ENCODE results near the gene LTBR.
"Not testable (repeated sequence)": the region's sequence is repeated elsewhere in the genome, so short reads cannot be mapped to it uniquely, and the experiment has no call there.

Gene LTBR

DNA sequence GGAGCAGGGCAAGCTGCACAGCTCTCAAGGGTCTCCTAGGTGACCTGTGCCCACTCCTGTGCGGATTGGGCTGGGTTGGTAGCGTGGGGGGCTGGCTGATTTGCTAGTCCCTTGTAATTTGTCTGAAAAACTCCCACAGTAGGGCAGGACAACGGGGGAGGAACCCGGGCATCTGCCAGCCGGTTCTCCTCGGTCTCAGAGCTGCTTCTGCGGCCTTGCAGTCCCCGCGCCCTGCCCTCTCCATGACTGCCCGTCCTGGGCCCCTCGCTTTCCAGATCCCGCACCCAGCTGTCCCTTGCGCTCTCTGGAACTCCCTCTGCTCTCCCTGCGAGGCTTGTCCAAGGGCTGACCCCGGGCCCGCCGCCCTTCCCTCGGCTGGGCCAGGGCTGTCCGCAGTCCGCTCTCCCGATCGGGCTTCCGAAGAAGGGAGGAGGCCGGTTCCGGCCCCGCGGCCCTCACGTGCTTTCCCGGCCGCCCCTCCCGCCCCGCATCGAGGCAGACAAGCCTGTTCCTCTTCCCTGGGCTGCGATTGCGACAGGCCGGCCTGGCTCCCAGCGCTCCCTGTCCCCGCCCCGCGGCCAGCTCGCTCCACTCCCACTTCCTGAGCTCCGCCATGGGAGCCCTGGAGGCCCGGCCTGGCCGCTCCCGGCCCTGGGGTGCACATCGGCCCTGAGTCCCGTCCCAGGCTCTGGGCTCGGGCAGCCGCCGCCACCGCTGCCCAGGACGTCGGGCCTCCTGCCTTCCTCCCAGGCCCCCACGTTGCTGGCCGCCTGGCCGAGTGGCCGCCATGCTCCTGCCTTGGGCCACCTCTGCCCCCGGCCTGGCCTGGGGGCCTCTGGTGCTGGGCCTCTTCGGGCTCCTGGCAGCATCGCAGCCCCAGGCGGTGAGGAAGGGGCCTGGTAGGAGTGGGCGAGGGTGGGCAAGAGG is at the start of gene LTBR:
Gene LTBR (plus strand): TSS at position 591 of the 927 bp plus-strand sequence. CDS start 197 bp downstream, at position 788.
- peak; percentile 83 for DNase-seq (ENCODE audit: low spot score)

- no peak for DNase-seq (ENCODE audit: low spot score)
These were observed 49.6 kb upstream of the LTBR start for GRCh38 chr12:6334359-6334758.

- no peak for DNase-seq (ENCODE audit: low spot score)
These were observed 49.0 kb upstream of the LTBR start for GRCh38 chr12:6334940-6335450.

- peak; percentile 93 for DNase-seq (ENCODE audit: low spot score)
These were observed 48.4 kb upstream of the LTBR start for GRCh38 chr12:6335451-6336078.

DNA sequence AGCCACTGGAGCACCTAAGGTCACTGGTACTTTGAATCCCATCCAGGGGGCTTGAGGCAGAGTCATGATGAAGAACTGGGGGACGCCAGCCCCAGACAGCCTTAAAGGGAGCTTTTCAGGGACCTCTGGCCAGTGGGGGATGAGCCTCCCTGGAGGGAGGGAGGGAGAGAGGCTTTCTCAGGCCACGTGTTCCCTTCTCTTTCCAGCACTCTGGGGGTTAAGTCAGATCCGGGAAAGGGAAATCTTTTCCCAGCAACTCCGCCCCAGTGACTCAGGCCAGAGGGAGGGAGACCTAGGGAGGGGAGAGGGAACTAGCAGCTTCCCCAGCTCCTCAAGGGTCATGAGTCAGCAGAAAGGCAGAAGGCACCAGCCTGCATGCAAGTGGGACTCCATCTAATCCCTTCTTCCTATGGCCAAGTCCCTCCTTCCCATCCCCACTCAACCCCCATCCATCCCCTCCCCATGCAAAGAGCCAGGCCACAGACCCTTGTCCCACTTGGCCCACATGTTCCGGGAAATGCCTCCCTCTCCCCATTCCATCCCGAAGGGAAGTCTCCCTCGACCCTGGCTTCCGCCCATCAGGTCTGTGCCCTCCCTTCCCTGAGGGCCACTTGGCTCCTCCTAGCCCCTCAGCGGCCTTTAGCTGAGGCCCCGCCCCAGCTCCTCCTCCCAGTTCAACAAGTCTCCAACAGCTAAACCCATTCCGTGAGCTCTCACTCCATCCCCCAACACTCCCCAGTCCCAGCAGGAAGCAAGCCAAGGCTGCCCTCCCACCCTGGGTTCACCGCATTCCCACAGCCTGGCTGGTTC is 47.7 kb upstream of the LTBR start:
- peak; percentile 99 for DNase-seq (ENCODE audit: low spot score)

- DNase-seq (ENCODE audit: low spot score) = peak; percentile 65
These were observed 46.8 kb upstream of the LTBR start for GRCh38 chr12:6336889-6337853.

DNA sequence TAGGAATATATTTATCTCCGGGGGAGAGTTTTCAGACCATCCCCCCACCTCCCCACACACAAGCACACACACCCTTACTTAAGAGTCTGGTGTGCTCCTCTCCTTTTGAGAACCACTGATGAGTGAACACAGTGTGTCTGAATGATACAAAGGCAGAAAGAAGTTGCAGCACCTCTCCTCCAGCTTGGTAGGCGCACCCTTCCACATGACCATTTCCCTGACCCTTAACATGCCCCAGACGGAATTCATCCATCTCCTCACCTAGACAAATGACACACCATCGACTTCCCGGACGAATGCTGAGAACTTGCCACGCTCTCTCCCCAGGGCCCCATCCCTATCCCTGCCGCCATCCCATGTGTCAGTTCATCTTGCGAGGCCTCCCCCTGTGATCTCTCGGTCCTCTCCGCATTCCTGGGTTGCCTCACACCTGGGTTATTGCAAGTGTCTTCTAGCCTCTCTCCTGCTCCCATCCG is 46.0 kb upstream of the LTBR start:
- peak; percentile 51 for DNase-seq (ENCODE audit: low spot score)

- not testable (repeated sequence) for DNase-seq (ENCODE audit: low spot score)
These were observed 45.4 kb upstream of the LTBR start for GRCh38 chr12:6338536-6338935.

GRCh38 chr12:6338955-6339354 is 45.0 kb upstream of the LTBR start:
- DNase-seq (ENCODE audit: low spot score) = no peak

DNA sequence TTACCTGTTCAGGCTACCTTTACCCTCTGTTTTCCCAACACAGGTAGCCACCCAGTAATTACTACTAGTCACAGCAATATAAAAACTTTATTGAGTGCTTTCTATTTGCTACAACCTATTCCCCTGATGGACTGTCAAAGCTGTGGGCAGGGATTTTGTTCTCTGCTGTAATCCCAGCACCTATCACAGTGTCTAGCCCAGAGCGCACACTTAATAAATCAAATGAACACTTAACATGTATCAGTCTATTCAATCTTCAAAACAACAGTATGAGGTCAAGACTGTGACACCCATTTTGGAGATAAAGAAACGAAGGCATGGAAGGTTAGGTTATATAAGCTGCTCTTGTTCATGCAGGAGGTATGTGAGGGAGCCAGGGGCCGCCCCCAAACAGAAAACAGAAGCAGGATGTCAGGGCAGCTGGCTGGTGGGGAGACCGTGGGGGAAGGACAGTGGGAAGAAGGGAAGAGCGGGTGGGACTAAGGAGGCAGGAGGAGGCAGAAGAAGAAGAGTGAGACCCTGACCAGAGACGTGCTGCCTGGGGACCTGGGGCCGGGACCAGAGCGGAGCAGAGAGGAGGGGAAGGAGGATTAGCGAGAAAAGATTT is 43.8 kb upstream of the LTBR start:
- DNase-seq (ENCODE audit: low spot score) = peak; percentile 82

DNA sequence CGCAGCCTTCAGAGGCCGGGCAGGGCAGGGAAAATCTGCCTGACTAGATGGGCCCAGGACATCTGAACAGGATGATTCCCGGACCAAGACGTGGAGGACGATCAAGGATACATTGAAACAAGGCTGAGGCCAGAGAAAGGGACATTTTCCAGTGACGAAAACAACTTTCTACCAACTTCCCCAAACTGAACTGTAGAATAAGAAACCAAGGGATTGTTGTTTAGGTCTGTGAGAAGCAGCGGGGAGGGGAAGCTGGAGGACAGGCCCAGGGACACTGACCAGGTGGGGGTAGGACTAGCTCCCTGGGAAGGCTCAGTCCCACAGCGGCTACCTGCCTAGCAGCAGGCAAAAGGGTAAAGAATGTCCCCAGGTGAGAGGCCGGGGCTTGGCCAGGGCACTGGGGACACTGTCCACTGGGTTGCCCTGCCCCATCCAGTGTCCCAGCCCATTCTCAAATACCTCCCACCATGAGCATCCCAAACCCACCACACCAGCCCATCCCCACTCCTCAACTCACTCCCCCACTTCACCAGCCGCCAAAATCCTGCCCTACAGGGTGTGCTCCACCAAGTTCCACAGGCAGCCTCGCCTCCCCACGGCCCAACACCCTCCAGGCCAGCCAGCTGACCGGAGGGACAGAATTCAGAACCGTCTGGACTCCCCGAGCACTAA is 43.1 kb upstream of the LTBR start:
- DNase-seq (ENCODE audit: low spot score) = no peak

- DNase-seq (ENCODE audit: low spot score) = peak; percentile 89
These were observed 42.4 kb upstream of the LTBR start, which contains the start of gene TNFRSF1A for GRCh38 chr12:6341417-6342139. Gene TNFRSF1A (minus strand): TSS chr12:6342076. CDS start chr12:6341814, 262 bp downstream.

DNA sequence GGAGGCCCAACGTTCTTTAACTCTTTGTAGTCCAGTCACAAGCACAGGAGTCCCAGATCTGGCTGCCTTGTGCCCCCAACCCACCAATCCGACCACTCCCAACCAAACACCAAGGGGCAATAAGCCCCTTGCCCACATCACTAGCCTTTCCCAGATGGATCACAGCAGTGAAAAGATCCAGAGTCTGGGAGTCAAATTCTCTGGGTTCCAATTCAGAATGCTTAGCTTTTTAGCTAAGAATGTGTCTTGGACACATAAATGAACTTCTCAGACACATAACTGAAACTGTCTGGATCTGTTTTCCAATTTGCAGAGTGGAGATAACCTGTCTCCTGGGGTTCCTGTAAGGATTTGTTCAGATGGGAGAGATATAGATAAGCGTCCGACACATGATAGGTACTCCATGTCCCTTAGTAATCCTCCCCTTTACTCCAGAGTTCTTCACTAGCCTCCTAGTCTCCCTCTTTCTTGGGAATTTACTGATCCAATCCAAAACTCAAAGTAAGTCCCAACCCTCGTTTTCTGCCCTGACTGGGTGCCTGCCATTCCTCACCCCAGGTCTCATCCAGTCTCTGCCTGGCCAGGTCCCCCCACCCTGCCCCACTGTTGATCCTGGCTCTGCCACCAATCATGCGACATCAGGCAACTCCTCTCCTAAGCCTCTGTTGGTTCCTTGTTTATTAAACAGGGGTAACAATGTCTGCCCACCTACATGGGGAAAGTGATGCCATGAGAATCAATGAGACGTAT is 41.6 kb upstream of the LTBR start:
- DNase-seq (ENCODE audit: low spot score) = no peak

DNA sequence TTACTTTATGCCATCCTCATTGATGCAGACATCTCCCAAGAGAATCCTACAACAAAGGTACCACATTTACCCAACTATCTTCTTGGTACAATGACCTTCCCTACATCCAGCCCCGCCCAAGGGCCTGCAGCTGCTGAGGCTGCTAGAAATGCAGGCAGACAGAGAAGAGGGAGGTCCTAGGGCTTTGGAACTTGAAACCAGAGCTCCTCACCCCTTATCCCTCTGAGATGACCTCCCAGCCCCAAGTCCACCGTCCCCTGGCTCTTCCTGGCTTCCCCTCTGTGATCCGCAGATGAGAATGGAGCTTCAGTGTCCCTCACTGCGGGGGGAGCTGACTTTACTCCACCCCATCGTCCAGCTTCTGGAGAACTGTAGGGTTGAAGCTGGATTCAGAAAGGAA is 40.4 kb upstream of the LTBR start:
- no peak for DNase-seq (ENCODE audit: low spot score)

GRCh38 chr12:6344101-6344660 is 39.8 kb upstream of the LTBR start:
- DNase-seq (ENCODE audit: low spot score) = not testable (repeated sequence)

- peak; percentile 96 for DNase-seq (ENCODE audit: low spot score)
These were observed 38.5 kb upstream of the LTBR start for GRCh38 chr12:6345319-6346091.

GRCh38 chr12:6346235-6346832 is 37.6 kb upstream of the LTBR start:
- DNase-seq (ENCODE audit: low spot score) = no peak

Measured in RKO (cell line).